Muscle layer of colon (tissue), 2 donors: ENCODE results near the gene UBR3.
"Not testable (repeated sequence)": the region's sequence is repeated elsewhere in the genome, so short reads cannot be mapped to it uniquely, and the experiment has no call there.

Experiments used
- H3K27ac ChIP-seq: one replicate; pipeline ENCODE4 v1.7.0; 2013; ENCODE audit warnings: low read depth, mild to moderate bottlenecking, low read length, moderate library complexity
- H3K27me3 ChIP-seq, 2 donors: one replicate each; pipeline ENCODE4 v1.7.0; 2013; ENCODE audit warnings: low read length in 2 of 2, mild to moderate bottlenecking in 2 of 2; ENCODE audit not compliant: insufficient read depth in 2 of 2, control insufficient read depth in 1 of 2
- H3K36me3 ChIP-seq: one replicate; pipeline ENCODE4 v1.7.0; 2013; ENCODE audit warnings: mild to moderate bottlenecking, low read length; ENCODE audit not compliant: insufficient read depth
- H3K4me1 ChIP-seq: one replicate; pipeline ENCODE4 v1.7.0; 2013; ENCODE audit warnings: mild to moderate bottlenecking, low read length; ENCODE audit not compliant: insufficient read depth
- H3K4me3 ChIP-seq, 2 donors: one replicate each; pipeline ENCODE4 v1.7.0; 2013; ENCODE audit warnings: low read length in 2 of 2, low read depth in 1 of 2, mild to moderate bottlenecking in 1 of 2, moderate library complexity in 1 of 2
- H3K9ac ChIP-seq: one replicate; pipeline ENCODE4 v1.7.0; 2013; ENCODE audit warnings: low read length
- H3K9me3 ChIP-seq: one replicate; pipeline ENCODE4 v1.7.0; 2013; ENCODE audit warnings: mild to moderate bottlenecking, low read length
- donor health status: abdominal sarcoma.
- donor health status: Adenocarcinoma of cecum.

Gene UBR3

DNA sequence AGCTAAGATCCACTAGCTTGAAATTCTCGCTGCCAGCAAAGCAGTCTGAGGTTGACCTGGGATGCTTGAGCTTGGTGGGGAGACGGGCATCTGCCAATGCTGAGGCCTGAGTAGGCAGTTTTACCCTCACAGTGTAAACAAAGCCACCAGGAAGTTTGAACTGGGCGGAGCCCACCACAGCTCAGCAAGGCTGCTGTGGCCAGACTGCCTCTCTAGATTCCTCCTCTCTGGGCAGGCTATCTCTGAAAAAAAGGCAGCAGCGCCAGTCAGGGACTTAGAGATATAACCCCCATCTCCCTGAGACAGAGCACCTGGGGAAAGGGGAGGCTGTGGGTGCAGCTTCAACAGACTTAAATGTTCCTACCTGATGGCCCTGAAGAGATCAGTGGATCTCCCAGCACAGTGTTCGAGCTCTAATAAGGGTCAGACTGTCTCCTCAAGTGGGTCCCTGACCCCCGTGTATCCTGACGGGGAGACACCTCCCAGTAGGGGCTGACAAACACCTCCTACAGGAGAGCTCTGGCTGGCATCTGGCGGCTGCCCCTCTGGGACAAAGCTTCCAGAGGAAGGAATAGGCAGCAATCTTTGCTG lies 299.0 kb downstream of the UBR3 start:
- not testable (repeated sequence) for H3K4me1 ChIP-seq, H3K9me3 ChIP-seq, H3K4me3 ChIP-seq, H3K9ac ChIP-seq, H3K27ac ChIP-seq, H3K27me3 ChIP-seq, H3K36me3 ChIP-seq
